ENCODE data around the gene RAB40C. TPM values are rescaled to one million over a fixed set of nuclear protein-coding genes. Genes with fewer than 3 reads are reported as not detected.

The RAB40C gene
- total RNA-seq, 2 experiments from 2014 or later, result 8.9 to 9.6 TPM

GRCh38 chr16:651844-652243 lies 62.0 kb downstream of the RAB40C start:
- H3K36me3 Mint-ChIP-seq (ENCODE audit: low read depth), result no peaks in the 10 kb centered on the region
- peaks cover 6% of the 10 kb centered on the region for H3K4me1 Mint-ChIP-seq
- no peak overlapping the region for H3K27ac Mint-ChIP-seq
- intact Hi-C loops (cut with DNase I, micrococcal nuclease), result no loop called here
- no peaks in the 10 kb centered on the region for H3K9me3 Mint-ChIP-seq (ENCODE audit: low read depth)
- DNase-seq, result no peak
- no peaks in the 10 kb centered on the region for H3K27me3 Mint-ChIP-seq
- ATAC-seq, result no peak
- POLR2A ChIA-PET, result no interaction called here
- no peak overlapping the region for H3K4me3 Mint-ChIP-seq
- CTCF ChIA-PET, result no interaction called here

- Mint-ChIP-seq H3K27me3 (no peaks in the 10 kb centered on the region), H3K27ac (no peak overlapping the region), H3K36me3 (ENCODE audit: low read depth) (no peaks in the 10 kb centered on the region), H3K4me1 (peaks cover 6% of the 10 kb centered on the region), H3K9me3 (ENCODE audit: low read depth) (no peaks in the 10 kb centered on the region), H3K4me3 (no peak overlapping the region)
- POLR2A ChIA-PET, result no interaction called here
- DNase-seq (no peak), ATAC-seq (no peak)
- intact Hi-C loops (cut with DNase I, micrococcal nuclease), result no loop called here
- CTCF ChIA-PET, result no interaction called here
These were observed 62.8 kb downstream of the RAB40C start for GRCh38 chr16:652454-653305.

GRCh38 chr16:654034-654433 lies 64.2 kb downstream of the RAB40C start:
- CTCF ChIA-PET, result no interaction called here
- no peaks in the 10 kb centered on the region for H3K9me3 Mint-ChIP-seq (ENCODE audit: low read depth)
- POLR2A ChIA-PET, result interaction anchor here (0.7 kb wide), 1 partner anchor 153 kb away, joined by 5 read pairs; no protein-coding TSS in a partner anchor
- intact Hi-C loops (cut with DNase I, micrococcal nuclease), result no loop called here
- H3K36me3 Mint-ChIP-seq (ENCODE audit: low read depth), result peaks cover 4% of the 10 kb centered on the region
- H3K4me1 Mint-ChIP-seq, result peaks cover 4% of the 10 kb centered on the region
- no peak overlapping the region for H3K4me3 Mint-ChIP-seq
- no peak for ATAC-seq
- DNase-seq, result no peak
- H3K27me3 Mint-ChIP-seq, result no peaks in the 10 kb centered on the region
- H3K27ac Mint-ChIP-seq, result no peak overlapping the region

GRCh38 chr16:657487-657886 lies 67.6 kb downstream of the RAB40C start:
- H3K27ac Mint-ChIP-seq, result no peak overlapping the region
- no peak for DNase-seq
- H3K9me3 Mint-ChIP-seq (ENCODE audit: low read depth), result no peaks in the 10 kb centered on the region
- no peak for ATAC-seq
- H3K36me3 Mint-ChIP-seq (ENCODE audit: low read depth), result peaks cover 10% of the 10 kb centered on the region
- ChIA-PET POLR2A (no interaction called here), CTCF (no interaction called here)
- no peaks in the 10 kb centered on the region for H3K27me3 Mint-ChIP-seq
- H3K4me3 Mint-ChIP-seq, result no peak overlapping the region
- peaks cover 5% of the 10 kb centered on the region for H3K4me1 Mint-ChIP-seq
- intact Hi-C loops (cut with DNase I, micrococcal nuclease), result no loop called here

- DNase-seq (no peak), ATAC-seq (no peak)
- peaks cover 14% of the 10 kb centered on the region for H3K36me3 Mint-ChIP-seq (ENCODE audit: low read depth)
- POLR2A ChIA-PET, result interaction anchor here (0.8 to 1.5 kb wide), 2 partner anchors 9 to 11 kb away, joined by 3 read pairs; partner anchors contain the start of gene WDR90
- no peak overlapping the region for H3K27ac Mint-ChIP-seq
- no peaks in the 10 kb centered on the region for H3K27me3 Mint-ChIP-seq
- peaks cover 5% of the 10 kb centered on the region for H3K4me1 Mint-ChIP-seq
- no peaks in the 10 kb centered on the region for H3K9me3 Mint-ChIP-seq (ENCODE audit: low read depth)
- intact Hi-C loops (cut with DNase I, micrococcal nuclease), result no loop called here
- CTCF ChIA-PET, result interaction anchor here (0.6 to 3.6 kb wide), 3 partner anchors 9 to 77 kb away, joined by 3 to 9 read pairs (median 6); partner anchors contain the start of gene WDR90
- H3K4me3 Mint-ChIP-seq, result no peak overlapping the region
These were observed 69.1 kb downstream of the RAB40C start for GRCh38 chr16:658679-659571.

- Mint-ChIP-seq H3K36me3 (ENCODE audit: low read depth) (peaks cover 14% of the 10 kb centered on the region), H3K27ac (no peak overlapping the region), H3K27me3 (no peaks in the 10 kb centered on the region), H3K9me3 (ENCODE audit: low read depth) (no peaks in the 10 kb centered on the region), H3K4me1 (peaks cover 5% of the 10 kb centered on the region), H3K4me3 (no peak overlapping the region)
- ATAC-seq (no peak), DNase-seq (no peak)
- CTCF ChIA-PET, result interaction anchor here (0.6 to 3.6 kb wide), 3 partner anchors 8 to 77 kb away, joined by 3 to 9 read pairs (median 6); partner anchors contain the start of gene WDR90
- intact Hi-C loops (cut with DNase I, micrococcal nuclease), result loop anchor here in 1 of 2 experiments (1.0 kb wide), 4 partner anchors 10 to 307 kb away; partner anchors contain the start of genes AXIN1, METTL26 and WDR90
- POLR2A ChIA-PET, result interaction anchor here (1.5 kb wide), 1 partner anchor 12 kb away, joined by 3 read pairs; no protein-coding TSS in a partner anchor
These were observed 69.8 kb downstream of the RAB40C start for GRCh38 chr16:659618-660017.

GRCh38 chr16:660132-660458 lies 70.2 kb downstream of the RAB40C start:
- H3K4me1 Mint-ChIP-seq, result peaks cover 5% of the 10 kb centered on the region
- ATAC-seq (no peak), DNase-seq (no peak)
- ChIA-PET POLR2A (interaction anchor here (1.5 kb wide), 1 partner anchor 12 kb away, joined by 3 read pairs; no protein-coding TSS in a partner anchor), CTCF (interaction anchor here (0.6 to 3.6 kb wide), 3 partner anchors 7 to 76 kb away, joined by 3 to 9 read pairs (median 6); partner anchors contain the start of gene WDR90)
- peaks cover 14% of the 10 kb centered on the region for H3K36me3 Mint-ChIP-seq (ENCODE audit: low read depth)
- H3K27me3 Mint-ChIP-seq, result no peaks in the 10 kb centered on the region
- no peaks in the 10 kb centered on the region for H3K9me3 Mint-ChIP-seq (ENCODE audit: low read depth)
- no peak overlapping the region for H3K4me3 Mint-ChIP-seq
- intact Hi-C loops (cut with DNase I, micrococcal nuclease), result loop anchor here in 1 of 2 experiments (1.0 kb wide), 4 partner anchors 11 to 308 kb away; partner anchors contain the start of genes AXIN1, METTL26 and WDR90
- H3K27ac Mint-ChIP-seq, result no peak overlapping the region

GRCh38 chr16:660459-661183 lies 70.8 kb downstream of the RAB40C start:
- peak; percentile 85 for ATAC-seq
- H3K27ac Mint-ChIP-seq, result peak overlapping the region; percentile 60
- H3K36me3 Mint-ChIP-seq (ENCODE audit: low read depth), result peaks cover 14% of the 10 kb centered on the region
- intact Hi-C loops (cut with DNase I, micrococcal nuclease), result loop anchor here in 1 of 2 experiments (1.0 kb wide), 6 partner anchors 11 to 308 kb away; partner anchors contain the start of genes AXIN1, METTL26 and WDR90
- H3K27me3 Mint-ChIP-seq, result no peaks in the 10 kb centered on the region
- peak; percentile 87 for DNase-seq
- no peaks in the 10 kb centered on the region for H3K9me3 Mint-ChIP-seq (ENCODE audit: low read depth)
- H3K4me1 Mint-ChIP-seq, result peaks cover 5% of the 10 kb centered on the region
- ChIA-PET POLR2A (interaction anchor here (1.5 kb wide), 1 partner anchor 13 kb away, joined by 3 read pairs; no protein-coding TSS in a partner anchor), CTCF (interaction anchor here (1.0 to 3.6 kb wide), 2 partner anchors 12 to 63 kb away, joined by 4 to 9 read pairs; partner anchors contain the start of gene WDR90)
- peak overlapping the region; percentile 35 for H3K4me3 Mint-ChIP-seq

- ATAC-seq, result no peak
- no peaks in the 10 kb centered on the region for H3K9me3 Mint-ChIP-seq (ENCODE audit: low read depth)
- DNase-seq, result no peak
- peak overlapping the region; percentile 60 for H3K27ac Mint-ChIP-seq
- CTCF ChIA-PET, result interaction anchor here (1.0 to 3.6 kb wide), 2 partner anchors 13 to 63 kb away, joined by 4 to 9 read pairs; partner anchors contain the start of gene WDR90
- POLR2A ChIA-PET, result no interaction called here
- H3K27me3 Mint-ChIP-seq, result no peaks in the 10 kb centered on the region
- peak overlapping the region; percentile 35 for H3K4me3 Mint-ChIP-seq
- intact Hi-C loops (cut with DNase I, micrococcal nuclease), result loop anchor here in 1 of 2 experiments (1.0 kb wide), 2 partner anchors 53 to 82 kb away; no protein-coding TSS in a partner anchor
- peaks cover 14% of the 10 kb centered on the region for H3K36me3 Mint-ChIP-seq (ENCODE audit: low read depth)
- H3K4me1 Mint-ChIP-seq, result peaks cover 5% of the 10 kb centered on the region
These were observed 71.4 kb downstream of the RAB40C start for GRCh38 chr16:661184-661821.

GRCh38 chr16:662095-662494 lies 72.2 kb downstream of the RAB40C start:
- no peaks in the 10 kb centered on the region for H3K27me3 Mint-ChIP-seq
- H3K27ac Mint-ChIP-seq, result no peak overlapping the region
- ChIA-PET CTCF (interaction anchor here (1.9 to 3.6 kb wide), 2 partner anchors 13 to 14 kb away, joined by 5 to 9 read pairs; partner anchors contain the start of gene WDR90), POLR2A (interaction anchor here (0.5 kb wide), 1 partner anchor 441 kb away, joined by 3 read pairs; no protein-coding TSS in a partner anchor)
- no peak for ATAC-seq
- H3K9me3 Mint-ChIP-seq (ENCODE audit: low read depth), result no peaks in the 10 kb centered on the region
- intact Hi-C loops (cut with DNase I, micrococcal nuclease), result no loop called here
- no peak for DNase-seq
- H3K4me1 Mint-ChIP-seq, result peaks cover 5% of the 10 kb centered on the region
- peaks cover 14% of the 10 kb centered on the region for H3K36me3 Mint-ChIP-seq (ENCODE audit: low read depth)
- H3K4me3 Mint-ChIP-seq, result no peak overlapping the region

All from activated CD4-positive, alpha-beta T cell treated with anti-CD3 and anti-CD28 coated beads for 36 hours (primary cell).